ENCODE data around the gene TCF4. TPM values are rescaled to one million over a fixed set of nuclear protein-coding genes. Genes with fewer than 3 reads are reported as not detected.
A peak's percentile ranks its signal among the peaks of the same experiment; 100 is the strongest.

TCF4 gene
- total RNA-seq, 1 experiment from 2014 or later = 14.7 TPM

- peak; percentile 85 for DNase-seq (ENCODE audit: low read depth)
Observed at GRCh38 chr18:55328301-55328700, 259.7 kb downstream of the TCF4 start.

- no peak for DNase-seq (ENCODE audit: low read depth)
Observed at GRCh38 chr18:55327454-55327853, 260.5 kb downstream of the TCF4 start.

- no peak for DNase-seq (ENCODE audit: low read depth)
Observed at GRCh38 chr18:55326134-55326533, 261.9 kb downstream of the TCF4 start.

GRCh38 chr18:55324166-55324565, 263.8 kb downstream of the TCF4 start:
- no peak for DNase-seq (ENCODE audit: low read depth)

GRCh38 chr18:55323051-55323994, 264.7 kb downstream of the TCF4 start:
- no peak for DNase-seq (ENCODE audit: low read depth)

- peak; percentile 51 for DNase-seq (ENCODE audit: low read depth)
Observed at GRCh38 chr18:55322178-55322735, 265.7 kb downstream of the TCF4 start.

GRCh38 chr18:55321265-55322177, 266.5 kb downstream of the TCF4 start:
- DNase-seq (ENCODE audit: low read depth) = peak; percentile 87

GRCh38 chr18:55320424-55321264, 267.3 kb downstream of the TCF4 start:
- DNase-seq (ENCODE audit: low read depth) = peak; percentile 36

- DNase-seq (ENCODE audit: low read depth) = peak; percentile 29
Observed at GRCh38 chr18:55319459-55320193, 268.4 kb downstream of the TCF4 start.

- peak; percentile 13 for DNase-seq (ENCODE audit: low read depth)
Observed at GRCh38 chr18:55318951-55319441, 269.0 kb downstream of the TCF4 start.

- no peak for DNase-seq (ENCODE audit: low read depth)
Observed at GRCh38 chr18:55317864-55318263, 270.1 kb downstream of the TCF4 start.

GRCh38 chr18:55317324-55317723, 270.7 kb downstream of the TCF4 start:
- DNase-seq (ENCODE audit: low read depth) = no peak

- no peak for DNase-seq (ENCODE audit: low read depth)
Observed at GRCh38 chr18:55316486-55317184, 271.4 kb downstream of the TCF4 start.

GRCh38 chr18:55314615-55315237, 273.3 kb downstream of the TCF4 start:
- DNase-seq (ENCODE audit: low read depth) = no peak

- no peak for DNase-seq (ENCODE audit: low read depth)
Observed at GRCh38 chr18:55314031-55314430, 274.0 kb downstream of the TCF4 start.

GRCh38 chr18:55310863-55311262, 277.1 kb downstream of the TCF4 start:
- no peak for DNase-seq (ENCODE audit: low read depth)

GRCh38 chr18:55310044-55310676, 277.8 kb downstream of the TCF4 start:
- DNase-seq (ENCODE audit: low read depth) = no peak

GRCh38 chr18:55309249-55309648, 278.7 kb downstream of the TCF4 start:
- no peak for DNase-seq (ENCODE audit: low read depth)
